Endothelial cell of umbilical vein (primary cell): ENCODE results near the gene ADAMTS19. TPM values are rescaled to one million over a fixed set of nuclear protein-coding genes. Genes with fewer than 3 reads are reported as not detected.
"Not testable (repeated sequence)": the region's sequence is repeated elsewhere in the genome, so short reads cannot be mapped to it uniquely, and the experiment has no call there.

ENCODE experiments used
- BruUV-seq: library from RNA; stranded (reverse); fragments of 400-500 nt; replicated peaks from 2 replicates; lab custom pipeline; 2021; lab: Mats Ljungman, UMichigan
- CTCF ChIA-PET: fragments of 300-600, 350-600 bp; sonication (Branson Sonifier 250); formaldehyde crosslinking; loops from one replicate; lab custom pipeline; 2021; ENCODE audit warnings: antibody characterized with exemption, inconsistent platforms; lab: Charles Lee
- POLR2A ChIA-PET: fragments of 300-600, 350-600 bp; sonication (Branson Sonifier 250); formaldehyde crosslinking; loops from one replicate; lab custom pipeline; 2021; ENCODE audit warnings: antibody characterized with exemption, inconsistent platforms; lab: Charles Lee
- DNase-seq: peaks from one replicate; pipeline ENCODE4 v3.0.0-alpha.2; 2011; ENCODE audit warnings: low read depth, low spot score
- FAIRE-seq: peaks from 2 replicates; lab custom pipeline; 2011; peaks lifted over from hg19 to GRCh38; lab: Jason Lieb, UNC
- H2AFZ ChIP-seq: 2 replicates; pipeline ENCODE4 v1.6.0; 2012; ENCODE audit warnings: low read depth, low read length, control low read depth, inconsistent platforms
- H3K27ac ChIP-seq: 2 replicates; pipeline ENCODE4 v1.5.1; 2011; ENCODE audit warnings: low read depth, mild to moderate bottlenecking, control low read depth, low read length, moderate library complexity; ENCODE audit not compliant: insufficient read depth
- H3K27me3 ChIP-seq, 2 experiments: 2 replicates each; pipeline versions ENCODE4 v1.6.0 to v1.6.1; 2011; ENCODE audit warnings: low read length in 2 of 2, mixed read lengths in 1 of 2; ENCODE audit not compliant: control insufficient read depth in 2 of 2, insufficient read depth in 2 of 2
- H3K36me3 ChIP-seq, 2 experiments: 2 replicates in 1 of 2; 3 replicates in 1 of 2; pipeline ENCODE4 v1.5.1; 2011; ENCODE audit warnings: low read length in 2 of 2, mild to moderate bottlenecking in 1 of 2, moderate library complexity in 1 of 2; ENCODE audit not compliant: control insufficient read depth in 2 of 2, insufficient read depth in 2 of 2; ENCODE audit errors: extremely low read depth in 1 of 2
- H3K4me1 ChIP-seq: 3 replicates; pipeline ENCODE4 v1.5.1; 2011; ENCODE audit warnings: mild to moderate bottlenecking, low read length; ENCODE audit not compliant: control insufficient read depth, insufficient read depth; ENCODE audit errors: extremely low read depth
- H3K4me2 ChIP-seq: 2 replicates; pipeline ENCODE4 v1.6.1; 2011; ENCODE audit warnings: low read length, control low read depth, mixed read lengths; ENCODE audit not compliant: insufficient read depth
- H3K4me3 ChIP-seq, 3 experiments: fragments of 200-600 bp in 1 of 3; sonication (generic), shearing (Covaris generic) in 1 of 3; replicated peaks in 1 of 3; 2 replicates each; pipeline ENCODE4 v1.5.1; 2011 to 2016; ENCODE audit warnings: control low read depth in 3 of 3, low read length in 3 of 3, mild to moderate bottlenecking in 2 of 3, inconsistent platforms in 1 of 3, low read depth in 1 of 3, moderate library complexity in 1 of 3; ENCODE audit not compliant: insufficient read depth in 1 of 3
- H3K79me2 ChIP-seq: 2 replicates; pipeline ENCODE4 v1.6.0; 2012; ENCODE audit warnings: low read length, inconsistent platforms; ENCODE audit not compliant: control insufficient read depth, insufficient read depth
- H3K9ac ChIP-seq: replicated peaks from 2 replicates; pipeline ENCODE3; 2011; ENCODE audit warnings: low read length, control low read depth; ENCODE audit not compliant: insufficient read depth; ENCODE audit errors: extremely low read depth
- H3K9me1 ChIP-seq: replicated peaks from 3 replicates; pipeline ENCODE4 v1.6.0; 2011; ENCODE audit warnings: mild to moderate bottlenecking, low read length; ENCODE audit not compliant: control insufficient read depth, insufficient read depth; ENCODE audit errors: extremely low read depth
- H3K9me3 ChIP-seq: replicated peaks from 2 replicates; pipeline ENCODE4 v1.5.1; 2012; ENCODE audit warnings: low read length, inconsistent platforms; ENCODE audit not compliant: control insufficient read depth, insufficient read depth
- H4K20me1 ChIP-seq: replicated peaks from 2 replicates; pipeline ENCODE3; 2011; ENCODE audit warnings: mild to moderate bottlenecking, low read length; ENCODE audit not compliant: control insufficient read depth, insufficient read depth; ENCODE audit errors: extremely low read depth
- CTCF ChIP-seq, 2 donors: IDR thresholded peaks; 1 replicate in 1 of 2; 2 replicates in 1 of 2; pipeline ENCODE4 v1.5.1; 2011; ENCODE audit warnings: low read length in 2 of 2, mild to moderate bottlenecking in 2 of 2, moderate library complexity in 2 of 2, control low read depth in 1 of 2, inconsistent platforms in 1 of 2, low read depth in 1 of 2; ENCODE audit not compliant: insufficient read depth in 1 of 2; ENCODE audit errors: extremely low read depth in 1 of 2
- EZH2 ChIP-seq: IDR thresholded peaks from 2 replicates; pipeline ENCODE4 v1.6.1; 2012; ENCODE audit warnings: borderline replicate concordance, low read depth, mild to moderate bottlenecking, moderate library complexity, low read length, inconsistent platforms; ENCODE audit not compliant: severe bottlenecking
- FOS ChIP-seq: IDR thresholded peaks from 2 replicates; pipeline ENCODE4 v1.6.1; 2011; ENCODE audit warnings: mild to moderate bottlenecking, low read length, moderate library complexity, borderline replicate concordance; ENCODE audit not compliant: insufficient read depth
- GATA2 ChIP-seq: IDR thresholded peaks from 2 replicates; pipeline ENCODE4 v1.7.0; 2011; ENCODE audit warnings: low read depth, mild to moderate bottlenecking, moderate library complexity, mixed read lengths, low read length; ENCODE audit not compliant: insufficient read length, insufficient read depth
- JUN ChIP-seq: IDR thresholded peaks from 2 replicates; pipeline ENCODE4 v1.6.1; 2011; ENCODE audit warnings: borderline replicate concordance, low read depth; ENCODE audit not compliant: insufficient read length, insufficient read depth
- MAX ChIP-seq: IDR thresholded peaks from 2 replicates; pipeline ENCODE4 v1.6.1; 2011; ENCODE audit not compliant: insufficient read depth, insufficient read length
- MYC ChIP-seq: IDR thresholded peaks from one replicate; pipeline ENCODE4 v1.6.1; 2011; ENCODE audit warnings: mild to moderate bottlenecking, low read depth, low read length
- POLR2A ChIP-seq: IDR thresholded peaks from 2 replicates; pipeline ENCODE4 v1.6.1; 2012; ENCODE audit warnings: low read depth, mild to moderate bottlenecking, control low read depth, low read length
- POLR2AphosphoS5 ChIP-seq: IDR thresholded peaks from 2 replicates; pipeline ENCODE4 v1.6.1; 2012; ENCODE audit warnings: low read depth, mild to moderate bottlenecking, control low read depth, low read length, moderate library complexity; ENCODE audit not compliant: insufficient read depth
- dilution Hi-C: fragments of 300-500 bp; cut with MboI; formaldehyde crosslinking; loops from one replicate; pipeline ENCODE4 v1.15.0; 2019; ENCODE audit warnings: low sequenced_read_pairs; ENCODE audit not compliant: extremely low pct_ligation_motif_present
- intact Hi-C: fragments of 100-400 bp; cut with micrococcal nuclease; formaldehyde crosslinking; loops from one replicate; pipeline ENCODE4 v1.10.0; 2022
- polyA plus RNA-seq, 4 experiments: library from polyadenylated mRNA; depleted of rRNA in 3 of 4; stranded (reverse) in 3 of 4; unstranded in 1 of 4; fragments of >200 nt; gene quantifications; 2 replicates each; pipeline versions ENCODE4 v1.2.1 to v1.2.3, GENCODE V29; 2011 to 2012; ENCODE audit warnings: missing spikeins in 1 of 4
- total RNA-seq: library from RNA; stranded (reverse); gene quantifications from 2 replicates; pipeline ENCODE4 v1.2.3, GENCODE V29; 2021

ADAMTS19 gene
- total and polyA plus RNA-seq, 2 donors (not counting 3 experiments of a cell fraction or from before 2014, with no cell fraction given), result not detected

GRCh38 chr5:129426071-129426470 lies 34.0 kb upstream of the ADAMTS19 start:
- DNase-seq, result no peak
- Histone ChIP-seq H3K9me1 (no peaks in the 10 kb centered on the region), H3K9me3 (no peaks in the 10 kb centered on the region), H3K27ac (no peak overlapping the region), H3K4me3 (no peak overlapping the region), H3K27me3 (no peaks in the 10 kb centered on the region), H3K4me1 (no peaks in the 10 kb centered on the region), H3K79me2 (no peaks in the 10 kb centered on the region), H3K4me2 (no peak overlapping the region), H4K20me1 (no peaks in the 10 kb centered on the region), H2AFZ (no peak overlapping the region), H3K36me3 (no peaks in the 10 kb centered on the region), H3K9ac (no peak overlapping the region)
- no TSS peak for BruUV-seq
- intact Hi-C loops, result no loop called here
- no peak for FAIRE-seq
- POLR2A ChIA-PET, result no interaction called here
- CTCF ChIA-PET, result interaction anchor here (1.0 kb wide), 1 partner anchor 10 kb away, joined by 3 read pairs; no protein-coding TSS in a partner anchor
- dilution Hi-C loops, result no loop called here
- TF ChIP-seq MYC, result no peak
- no peak for TF ChIP-seq POLR2AphosphoS5
- no peak for TF ChIP-seq POLR2A
- no peak for TF ChIP-seq FOS
- no peak for TF ChIP-seq EZH2
- TF ChIP-seq GATA2, result no peak
- TF ChIP-seq JUN, result no peak
- TF ChIP-seq MAX, result no peak
- no peak for TF ChIP-seq CTCF (IDR thresholded peaks at IDR 0.05; ENCODE audit: extremely low read depth in 1 of 2, insufficient read depth in 1 of 2, low read depth in 1 of 2, low read length in 2 of 2)

GRCh38 chr5:129428636-129429035 lies 31.5 kb upstream of the ADAMTS19 start:
- H3K9ac ChIP-seq, DNase-seq, H3K27ac ChIP-seq, BruUV-seq, H3K4me1 ChIP-seq, H4K20me1 ChIP-seq, H3K4me3 ChIP-seq, FAIRE-seq, intact Hi-C loops, POLR2A ChIA-PET, H3K79me2 ChIP-seq, CTCF ChIA-PET, H3K4me2 ChIP-seq, dilution Hi-C loops, H2AFZ ChIP-seq, H3K27me3 ChIP-seq, H3K36me3 ChIP-seq, H3K9me1 ChIP-seq, H3K9me3 ChIP-seq: not testable (repeated sequence)
